Progenitor cell of endocrine pancreas (in vitro differentiated cells): Measurements from ENCODE around the gene GPR42. TPM values are rescaled to one million over a fixed set of nuclear protein-coding genes. Genes with fewer than 3 reads are reported as not detected.
"Not testable (repeated sequence)": the region's sequence is repeated elsewhere in the genome, so short reads cannot be mapped to it uniquely, and the experiment has no call there.

Source experiments
- DNase-seq: peaks from one replicate; pipeline ENCODE4 v3.0.0; 2021; ENCODE audit warnings: low spot score; ENCODE audit not compliant: unreplicated experiment
- H3K27ac Mint-ChIP-seq: 2 replicates; pipeline ENCODE4 v1.8.0; 2021; ENCODE audit warnings: mild to moderate bottlenecking, moderate library complexity, mixed read lengths
- H3K27me3 Mint-ChIP-seq: 2 replicates; pipeline ENCODE4 v1.8.0; 2021; ENCODE audit warnings: mixed read lengths
- H3K36me3 Mint-ChIP-seq: 2 replicates; pipeline ENCODE4 v1.8.0; 2022; ENCODE audit warnings: mixed read lengths; ENCODE audit not compliant: insufficient read depth
- H3K4me1 Mint-ChIP-seq: 2 replicates; pipeline ENCODE4 v1.8.0; 2021; ENCODE audit warnings: low read depth, mixed read lengths
- H3K4me3 Mint-ChIP-seq: 2 replicates; pipeline ENCODE4 v1.8.0; 2021; ENCODE audit warnings: low read depth, mild to moderate bottlenecking, moderate library complexity, mixed read lengths
- H3K9me3 Mint-ChIP-seq: 2 replicates; pipeline ENCODE4 v1.8.0; 2021; ENCODE audit warnings: low read depth, mixed read lengths
- total RNA-seq: library from RNA; stranded (reverse); gene quantifications from 2 replicates; pipeline ENCODE4 v1.2.1, GENCODE V29; 2021
- TF ChIP-seq, protein P1 (sequence below): fragments of 200-600 bp; sonication (generic); IDR thresholded peaks from one replicate; pipeline ENCODE4 v1.5.0; 2021; ENCODE audit warnings: antibody characterized with exemption, mild to moderate bottlenecking; ENCODE audit not compliant: unreplicated experiment

Gene GPR42
- total RNA-seq, 1 donor from 2014 or later, result not detected

DNA sequence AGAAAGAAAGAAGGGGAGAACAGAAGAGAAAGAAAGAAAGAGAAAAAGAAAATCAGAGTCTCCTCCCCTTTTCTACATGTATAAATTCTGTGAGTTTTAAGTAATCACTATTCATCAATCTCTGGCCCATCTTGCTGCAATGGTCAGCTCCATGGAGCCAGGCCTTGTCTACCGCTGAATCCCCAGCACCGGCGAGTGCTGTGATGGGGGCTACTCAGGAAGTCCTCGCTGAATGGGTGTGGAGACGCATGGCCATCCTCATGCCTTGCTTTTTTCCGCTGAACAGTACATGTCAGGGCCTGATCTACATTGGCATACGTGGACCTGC, 29.9 kb downstream of the GPR42 start:
- H3K27me3 Mint-ChIP-seq, result no peaks in the 10 kb centered on the region
- H3K4me1 Mint-ChIP-seq, result peaks cover 1% of the 10 kb centered on the region
- H3K4me3 Mint-ChIP-seq, result no peak overlapping the region
- H3K9me3 Mint-ChIP-seq, result no peaks in the 10 kb centered on the region
- no peaks in the 10 kb centered on the region for H3K36me3 Mint-ChIP-seq
- no peak for DNase-seq
- no peak overlapping the region for H3K27ac Mint-ChIP-seq
- TF ChIP-seq, protein P1, sequence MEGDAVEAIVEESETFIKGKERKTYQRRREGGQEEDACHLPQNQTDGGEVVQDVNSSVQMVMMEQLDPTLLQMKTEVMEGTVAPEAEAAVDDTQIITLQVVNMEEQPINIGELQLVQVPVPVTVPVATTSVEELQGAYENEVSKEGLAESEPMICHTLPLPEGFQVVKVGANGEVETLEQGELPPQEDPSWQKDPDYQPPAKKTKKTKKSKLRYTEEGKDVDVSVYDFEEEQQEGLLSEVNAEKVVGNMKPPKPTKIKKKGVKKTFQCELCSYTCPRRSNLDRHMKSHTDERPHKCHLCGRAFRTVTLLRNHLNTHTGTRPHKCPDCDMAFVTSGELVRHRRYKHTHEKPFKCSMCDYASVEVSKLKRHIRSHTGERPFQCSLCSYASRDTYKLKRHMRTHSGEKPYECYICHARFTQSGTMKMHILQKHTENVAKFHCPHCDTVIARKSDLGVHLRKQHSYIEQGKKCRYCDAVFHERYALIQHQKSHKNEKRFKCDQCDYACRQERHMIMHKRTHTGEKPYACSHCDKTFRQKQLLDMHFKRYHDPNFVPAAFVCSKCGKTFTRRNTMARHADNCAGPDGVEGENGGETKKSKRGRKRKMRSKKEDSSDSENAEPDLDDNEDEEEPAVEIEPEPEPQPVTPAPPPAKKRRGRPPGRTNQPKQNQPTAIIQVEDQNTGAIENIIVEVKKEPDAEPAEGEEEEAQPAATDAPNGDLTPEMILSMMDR, result no peak

DNA sequence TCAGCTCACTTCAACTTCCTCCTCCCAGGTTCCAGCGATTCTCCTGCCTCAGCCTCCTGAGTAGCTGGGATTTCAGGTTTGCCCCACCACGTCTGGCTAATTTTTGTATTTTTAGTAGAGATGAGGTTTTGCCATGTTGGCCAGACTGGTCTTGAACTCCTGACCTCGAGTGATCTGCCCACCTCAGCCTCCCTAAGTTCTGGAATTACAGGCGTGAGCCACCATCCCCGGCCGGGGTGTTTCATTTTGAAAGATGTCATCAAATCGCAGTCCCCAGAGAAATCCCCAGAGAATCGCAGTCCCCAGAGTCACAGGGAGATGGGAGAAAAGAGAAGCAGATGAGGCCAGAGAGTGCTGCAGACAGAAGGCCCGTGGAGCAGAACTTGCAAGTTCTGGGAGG, 30.5 kb downstream of the GPR42 start:
- DNase-seq, H3K27ac Mint-ChIP-seq, H3K4me3 Mint-ChIP-seq, H3K36me3 Mint-ChIP-seq, H3K4me1 Mint-ChIP-seq, H3K27me3 Mint-ChIP-seq, H3K9me3 Mint-ChIP-seq: not testable (repeated sequence)

DNA sequence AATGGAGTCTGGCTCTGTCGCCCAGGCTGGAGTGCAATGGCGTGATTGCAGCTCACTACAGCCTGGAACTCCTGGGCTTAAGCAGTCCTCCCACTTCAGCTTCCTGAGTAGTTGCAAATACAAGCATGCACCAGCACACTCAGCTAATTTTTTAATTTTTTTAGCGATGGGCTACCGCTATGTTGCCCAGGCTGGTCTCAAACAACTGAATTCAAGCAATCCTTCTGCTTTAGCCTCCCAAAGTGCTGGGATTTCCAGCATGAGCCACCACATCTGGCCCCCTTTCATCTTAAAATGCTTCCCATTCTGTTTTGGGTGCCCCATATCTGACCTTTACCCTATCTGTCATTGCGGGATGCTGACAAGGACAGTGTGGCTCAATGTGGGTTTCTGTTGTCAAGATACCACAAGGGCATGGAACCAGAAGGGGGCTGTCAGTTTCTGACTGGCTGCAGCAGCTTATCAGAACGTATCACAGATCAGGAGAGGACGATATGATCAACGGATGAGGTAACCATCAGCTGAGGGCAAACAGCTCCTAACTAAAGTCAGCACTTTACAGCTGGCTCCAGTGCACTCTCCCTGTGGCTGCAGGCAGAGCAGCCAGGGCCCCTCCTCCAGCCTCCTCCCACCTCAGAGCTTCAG, 32.4 kb downstream of the GPR42 start:
- no peak overlapping the region for H3K27ac Mint-ChIP-seq

DNA sequence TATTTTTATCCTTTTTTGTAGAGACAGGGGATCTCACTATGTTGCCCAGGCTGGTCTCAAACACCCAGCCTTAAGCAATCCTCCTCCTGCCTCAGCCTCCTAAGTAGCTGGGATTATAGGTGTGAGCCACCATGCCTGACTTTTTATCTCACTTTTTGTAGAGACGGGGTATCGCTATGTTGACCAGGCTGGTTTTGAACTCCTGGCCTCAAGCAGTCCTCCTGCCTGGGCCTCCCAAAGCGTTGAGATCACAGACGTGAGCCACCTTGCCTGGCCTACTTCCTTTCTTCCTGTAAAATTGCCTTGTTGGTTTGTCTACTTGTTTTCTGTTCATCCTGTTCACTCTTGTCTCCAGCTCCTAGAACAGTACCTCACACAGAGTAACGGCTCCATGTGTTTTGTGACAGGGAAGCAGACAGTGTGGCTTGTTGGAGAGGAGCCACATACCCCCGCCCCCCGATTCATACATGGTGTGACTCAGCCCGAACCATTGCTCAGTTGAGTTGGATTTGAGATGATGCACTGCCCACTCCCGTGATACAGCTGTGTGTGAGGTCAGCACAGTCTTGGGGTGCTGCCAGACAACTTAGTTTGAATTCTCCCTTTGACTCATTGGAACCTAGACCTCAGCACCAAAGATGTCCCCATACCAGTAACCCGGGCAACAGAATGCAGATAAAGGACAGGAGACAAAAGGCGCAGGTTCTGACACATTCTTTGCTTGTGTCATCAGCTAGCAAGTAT, 34.2 kb downstream of the GPR42 start:
- peaks cover 2% of the 10 kb centered on the region for H3K4me1 Mint-ChIP-seq
- no peak for DNase-seq
- H3K4me3 Mint-ChIP-seq, result no peak overlapping the region
- H3K27ac Mint-ChIP-seq, result no peak overlapping the region
- H3K36me3 Mint-ChIP-seq, result no peaks in the 10 kb centered on the region
- H3K9me3 Mint-ChIP-seq, result no peaks in the 10 kb centered on the region
- H3K27me3 Mint-ChIP-seq, result peaks cover 7% of the 10 kb centered on the region
- TF ChIP-seq, protein P1, result no peak

More for the DNA sequence above, 32.4 kb downstream of the GPR42 start:
- Mint-ChIP-seq H3K4me3 (no peak overlapping the region), H3K27me3 (peaks cover 3% of the 10 kb centered on the region), H3K4me1 (no peaks in the 10 kb centered on the region), H3K9me3 (no peaks in the 10 kb centered on the region), H3K36me3 (no peaks in the 10 kb centered on the region)
- TF ChIP-seq, protein P1, result no peak
- DNase-seq, result no peak

DNA sequence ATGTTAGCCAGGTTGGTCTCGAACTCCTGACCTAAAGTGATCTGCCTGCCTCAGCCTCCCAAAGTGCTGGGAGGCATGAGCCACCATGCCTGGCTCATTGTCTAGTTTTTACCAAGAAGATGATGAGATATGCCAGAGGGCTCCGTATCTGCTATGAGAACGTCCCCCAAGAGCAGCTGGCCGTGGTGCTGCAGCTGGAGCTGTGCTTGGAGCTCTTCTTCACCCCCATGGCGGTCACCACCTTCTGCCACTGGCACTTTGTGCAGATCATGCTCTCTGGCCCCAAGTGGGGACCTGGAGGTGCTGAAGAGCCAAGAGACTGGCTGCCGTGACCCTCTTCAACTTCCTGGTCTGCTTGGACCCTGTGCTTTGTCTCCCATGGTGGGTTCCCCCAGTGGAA, 36.8 kb downstream of the GPR42 start:
- no peak for DNase-seq
- no peaks in the 10 kb centered on the region for H3K36me3 Mint-ChIP-seq

More for the DNA sequence above, 36.8 kb downstream of the GPR42 start:
- H3K9me3 Mint-ChIP-seq, result no peaks in the 10 kb centered on the region
- peaks cover 2% of the 10 kb centered on the region for H3K4me1 Mint-ChIP-seq
- TF ChIP-seq, protein P1, result no peak
- H3K4me3 Mint-ChIP-seq, result no peak overlapping the region
- H3K27me3 Mint-ChIP-seq, result peaks cover 7% of the 10 kb centered on the region
- no peak overlapping the region for H3K27ac Mint-ChIP-seq
